ENCODE results near the gene RASGRP1.

Gene RASGRP1

GRCh38 chr15:38464675-38465074 is 99.9 kb downstream of the RASGRP1 start:
- DNase-seq (ENCODE audit: low read depth): no peak

DNA sequence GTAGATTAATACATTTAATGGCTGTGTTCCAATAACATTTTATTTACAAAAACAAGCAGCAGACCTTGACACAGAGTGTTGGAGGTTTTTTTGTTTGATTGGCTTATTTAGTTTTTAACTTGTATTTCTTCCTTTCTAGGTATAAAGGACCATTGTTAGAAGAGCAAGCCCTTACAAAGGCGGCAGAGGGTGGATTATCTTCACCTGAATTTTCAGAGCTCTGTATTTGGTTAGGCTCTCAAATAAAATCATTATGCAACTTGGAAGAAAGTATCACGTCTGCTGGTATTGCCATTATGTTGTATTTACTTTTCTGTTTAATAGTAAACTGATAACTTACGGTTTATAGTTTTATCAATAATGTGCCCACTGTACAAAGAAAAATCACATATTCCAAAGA is 100.7 kb downstream of the RASGRP1 start:
- TF ChIP-seq CTCF (conservative IDR thresholded peaks at IDR 0.05; ENCODE audit: low read depth, low read length): no peak
- H3K4me3 ChIP-seq (ENCODE audit: low read length): no peak overlapping the region
- no peak for DNase-seq (ENCODE audit: low read depth)

More at GRCh38 chr15:38464675-38465074, 99.9 kb downstream of the RASGRP1 start:
- TF ChIP-seq CTCF (conservative IDR thresholded peaks at IDR 0.05; ENCODE audit: low read depth, low read length): no peak
- no peak overlapping the region for H3K4me3 ChIP-seq (ENCODE audit: low read length)

DNA sequence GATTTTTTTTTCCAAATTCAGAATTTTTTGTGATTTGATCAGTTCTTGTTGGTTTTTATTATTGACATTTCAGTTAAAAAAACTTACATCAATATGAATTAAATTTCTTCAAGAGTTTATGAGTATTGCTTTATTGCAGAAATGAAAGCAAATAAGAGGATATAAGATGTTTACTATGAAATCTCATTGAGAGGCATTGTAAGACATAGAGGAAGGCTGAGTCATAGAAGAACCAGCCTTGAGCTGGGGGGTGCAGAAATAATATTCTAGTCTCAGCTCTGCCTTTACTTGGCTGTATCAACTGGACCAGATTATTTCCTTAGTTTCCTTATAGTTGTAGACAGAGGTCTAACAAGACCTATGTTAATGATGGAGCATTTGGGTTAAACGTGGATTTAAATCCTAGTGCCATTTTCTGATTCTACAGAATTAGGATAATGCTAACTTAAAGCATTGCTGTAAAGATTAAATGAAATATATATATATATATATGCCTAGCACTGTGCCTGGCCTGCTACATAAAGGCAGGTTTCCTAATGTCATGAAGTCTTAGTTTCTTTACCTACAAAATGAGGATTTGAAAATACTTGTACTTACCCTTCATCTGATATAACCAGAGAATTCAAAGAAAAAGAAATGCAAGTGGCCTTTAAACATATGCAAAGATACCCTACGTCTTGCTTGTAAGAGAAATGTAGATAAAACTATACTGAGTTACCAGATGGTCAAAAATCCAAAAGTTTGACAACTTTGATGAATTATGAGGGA is 103.4 kb downstream of the RASGRP1 start:
- H3K4me3 ChIP-seq (ENCODE audit: low read length): no peak overlapping the region
- DNase-seq (ENCODE audit: low read depth): no peak
- no peak for TF ChIP-seq CTCF (conservative IDR thresholded peaks at IDR 0.05; ENCODE audit: low read depth, low read length)

DNA sequence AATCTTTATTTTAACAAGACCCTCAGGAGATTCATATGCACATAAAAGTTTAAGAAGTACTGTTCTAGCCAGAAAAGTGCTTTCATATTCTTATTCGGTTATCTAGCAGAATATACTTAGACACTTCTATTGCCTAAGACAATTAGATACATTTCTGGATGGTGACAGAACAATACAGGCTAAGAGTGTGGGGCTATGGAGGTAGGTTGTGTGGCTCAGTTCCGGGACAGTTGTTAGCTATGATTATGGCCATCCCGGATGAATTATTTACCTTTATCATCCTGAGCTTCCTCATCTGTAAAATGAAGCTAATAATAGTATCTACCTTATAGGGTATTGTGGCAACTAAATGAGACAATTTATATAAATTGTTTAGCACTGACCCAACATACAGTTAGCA is 104.1 kb downstream of the RASGRP1 start:
- TF ChIP-seq CTCF (conservative IDR thresholded peaks at IDR 0.05; ENCODE audit: low read depth, low read length): no peak

GRCh38 chr15:38459480-38459879 is 105.1 kb downstream of the RASGRP1 start:
- DNase-seq (ENCODE audit: low read depth): no peak
- no peak overlapping the region for H3K4me3 ChIP-seq (ENCODE audit: low read length)
- TF ChIP-seq CTCF (conservative IDR thresholded peaks at IDR 0.05; ENCODE audit: low read depth, low read length): no peak

More for the DNA sequence above, 104.1 kb downstream of the RASGRP1 start:
- H3K4me3 ChIP-seq (ENCODE audit: low read length): no peak overlapping the region
- no peak for DNase-seq (ENCODE audit: low read depth)

DNA sequence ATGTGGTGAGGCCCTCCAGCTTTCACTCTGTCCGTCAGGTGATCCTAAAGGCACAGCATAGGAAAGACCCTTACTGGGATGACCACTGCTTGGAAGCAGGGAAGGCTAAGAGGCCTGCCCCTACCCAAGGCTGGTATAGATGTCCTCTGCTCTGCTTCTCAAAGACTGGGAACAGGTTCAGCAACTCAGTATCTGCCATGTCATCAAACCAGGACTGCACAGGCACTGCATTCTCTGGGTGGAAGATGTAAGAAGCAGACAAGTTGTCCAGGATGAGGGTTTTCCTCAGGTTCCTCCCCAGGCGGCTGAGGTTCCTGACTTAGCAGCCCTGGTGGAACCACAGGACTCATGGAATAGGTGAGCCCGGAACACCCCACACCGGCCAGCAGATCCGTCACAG is 106.0 kb downstream of the RASGRP1 start:
- H3K4me3 ChIP-seq (ENCODE audit: low read length): no peak overlapping the region
- no peak for TF ChIP-seq CTCF (conservative IDR thresholded peaks at IDR 0.05; ENCODE audit: low read depth, low read length)
- DNase-seq (ENCODE audit: low read depth): no peak

- H3K4me3 ChIP-seq (ENCODE audit: low read length): peak overlapping the region; percentile 94
- TF ChIP-seq CTCF (conservative IDR thresholded peaks at IDR 0.05; ENCODE audit: low read depth, low read length): no peak
- DNase-seq (ENCODE audit: low read depth): no peak
Measured at GRCh38 chr15:38455092-38455491, 109.5 kb downstream of the RASGRP1 start.

All from retinal pigment epithelial cell (primary cell).